GM12891 (cell line): ENCODE measurements around the gene PCSK9.

Source experiments
- PAX5 ChIP-seq: IDR thresholded peaks from 2 replicates; pipeline ENCODE4 v1.6.1; 2011; ENCODE audit warnings: low read length, moderate library complexity, mild to moderate bottlenecking; ENCODE audit not compliant: insufficient read depth, severe bottlenecking
- POLR2A ChIP-seq: IDR thresholded peaks from 2 replicates; pipeline ENCODE4 v1.6.1; 2011; ENCODE audit warnings: low read depth, low read length, control low read depth
- TAF1 ChIP-seq: IDR thresholded peaks from 2 replicates; pipeline ENCODE4 v1.6.1; 2011; ENCODE audit warnings: low read depth, low read length, control low read depth

GRCh38 chr1:54991939-54992338 lies 47.4 kb upstream of the PCSK9 start:
- TF ChIP-seq TAF1 (no peak), PAX5 (no peak), POLR2A (no peak)
